Measurements from ENCODE around the gene PCDHA2. TPM values are rescaled to one million over a fixed set of nuclear protein-coding genes. Genes with fewer than 3 reads are reported as not detected.
"Not testable (repeated sequence)": the region's sequence is repeated elsewhere in the genome, so short reads cannot be mapped to it uniquely, and the experiment has no call there.

PCDHA2 gene
- total RNA-seq, 1 experiment from 2014 or later, result 0.20 TPM

GRCh38 chr5:140787849-140788504 is 6.7 kb upstream of the PCDHA2 start:
- peaks cover 11 to 19% (median 13%) of the 10 kb centered on the region in 3 experiments for H3K36me3 Mint-ChIP-seq (ENCODE audit: insufficient read depth in 1 of 3, low read depth in 3 of 3)
- H3K9me3 ChIP-seq (ENCODE audit: control insufficient read depth, low read depth, low read length); H3K4me1 Mint-ChIP-seq; H3K14ac ChIP-seq (ENCODE audit: insufficient read depth, low read length); H2BK20ac ChIP-seq (ENCODE audit: low read depth, low read length, poor library complexity, severe bottlenecking); H3K4me1 ChIP-seq (ENCODE audit: insufficient read depth, low read length); H3K79me2 ChIP-seq (ENCODE audit: insufficient read depth, low read length); DNase-seq; H3K4me3 Mint-ChIP-seq; H2BK5ac ChIP-seq (ENCODE audit: insufficient read length, low read length); H3T11ph ChIP-seq (ENCODE audit: low read length); H2BK120ac ChIP-seq (ENCODE audit: low read depth, low read length, poor library complexity, severe bottlenecking); H2AK5ac ChIP-seq (ENCODE audit: insufficient read length, low read length); H3K56ac ChIP-seq (ENCODE audit: insufficient read length, low read depth, low read length); H3K23me2 ChIP-seq (ENCODE audit: insufficient read length, low read depth, low read length, poor library complexity, severe bottlenecking); H3K9ac ChIP-seq (ENCODE audit: extremely low read depth, insufficient read length, low read length); H4K20me1 ChIP-seq (ENCODE audit: control insufficient read depth, insufficient read depth, insufficient read length); H3K23ac ChIP-seq (ENCODE audit: insufficient read length, low read depth, low read length); H3K27me3 ChIP-seq (ENCODE audit: insufficient read depth, low read length); H3K18ac ChIP-seq (ENCODE audit: insufficient read length, low read depth, low read length); H3K4ac ChIP-seq (ENCODE audit: low read depth, low read length); H2BK15ac ChIP-seq (ENCODE audit: low read depth, low read length); H3K79me1 ChIP-seq (ENCODE audit: insufficient read depth, low read depth, low read length, poor library complexity, severe bottlenecking); H3K27ac Mint-ChIP-seq; H3K27me3 Mint-ChIP-seq (ENCODE audit: low read depth); H2AFZ ChIP-seq (ENCODE audit: low read length); H3K4me2 ChIP-seq (ENCODE audit: insufficient read depth, insufficient read length, low read length); H3K27ac ChIP-seq (ENCODE audit: insufficient read length, low read depth, low read length); H2BK12ac ChIP-seq (ENCODE audit: insufficient read length, low read depth, low read length); H4K91ac ChIP-seq (ENCODE audit: insufficient read length, low read depth, low read length); H4K5ac ChIP-seq (ENCODE audit: insufficient read length, low read depth, low read length); H4K8ac ChIP-seq (replicated peaks; ENCODE audit: insufficient read length, low read depth, low read length): not testable (repeated sequence)
- WGBS (ENCODE audit: extremely low coverage, insufficient read length, low lambda C conversion rate), result no CpG with 5 or more reads among the region's 70 CpGs
- H3K9me3 Mint-ChIP-seq, result peaks cover 66 to 70% of the 10 kb centered on the region in 2 experiments
